ENCODE results near the gene HDDC2. TPM values are rescaled to one million over a fixed set of nuclear protein-coding genes. Genes with fewer than 3 reads are reported as not detected.

HDDC2 gene
- total and polyA plus RNA-seq, 2 experiments from 2014 or later, result 69.5 to 131 TPM

GRCh38 chr6:125316621-125317020, 14.9 kb upstream of the HDDC2 start:
- peaks cover 8% of the 10 kb centered on the region for H3K4me1 Mint-ChIP-seq
- no peak for ATAC-seq
- Histone ChIP-seq H3K4me1 (ENCODE audit: insufficient read depth) (peaks cover 6% of the 10 kb centered on the region; the same call in 1 of the 2 replicates), H3K27me3 (ENCODE audit: insufficient read depth) (no peaks in the 10 kb centered on the region), H3K4me2 (no peak overlapping the region), H4K20me1 (replicated peaks; ENCODE audit: insufficient read depth) (no peaks in the 10 kb centered on the region), H3K4me3 (no peak overlapping the region), H3K27ac (ENCODE audit: low read depth) (no peak overlapping the region), H3F3A (replicated peaks; ENCODE audit: low read depth) (no peaks in the 10 kb centered on the region), H3K79me2 (replicated peaks; ENCODE audit: insufficient read depth) (no peaks in the 10 kb centered on the region), H2AFZ (no peak overlapping the region), H3K36me3 (ENCODE audit: insufficient read depth) (no peaks in the 10 kb centered on the region), H3K9me2 (ENCODE audit: insufficient read depth) (no peaks in the 10 kb centered on the region)
- no peak for DNase-seq (ENCODE audit: low spot score)
- peaks cover 1% of the 10 kb centered on the region for H3K27me3 Mint-ChIP-seq (ENCODE audit: insufficient read depth, low read depth, poor library complexity)
- H3K9me3 Mint-ChIP-seq, result no peaks in the 10 kb centered on the region
- no peak overlapping the region for H3K27ac Mint-ChIP-seq
- H3K4me3 Mint-ChIP-seq, result no peak overlapping the region
- TF ChIP-seq, protein P1, sequence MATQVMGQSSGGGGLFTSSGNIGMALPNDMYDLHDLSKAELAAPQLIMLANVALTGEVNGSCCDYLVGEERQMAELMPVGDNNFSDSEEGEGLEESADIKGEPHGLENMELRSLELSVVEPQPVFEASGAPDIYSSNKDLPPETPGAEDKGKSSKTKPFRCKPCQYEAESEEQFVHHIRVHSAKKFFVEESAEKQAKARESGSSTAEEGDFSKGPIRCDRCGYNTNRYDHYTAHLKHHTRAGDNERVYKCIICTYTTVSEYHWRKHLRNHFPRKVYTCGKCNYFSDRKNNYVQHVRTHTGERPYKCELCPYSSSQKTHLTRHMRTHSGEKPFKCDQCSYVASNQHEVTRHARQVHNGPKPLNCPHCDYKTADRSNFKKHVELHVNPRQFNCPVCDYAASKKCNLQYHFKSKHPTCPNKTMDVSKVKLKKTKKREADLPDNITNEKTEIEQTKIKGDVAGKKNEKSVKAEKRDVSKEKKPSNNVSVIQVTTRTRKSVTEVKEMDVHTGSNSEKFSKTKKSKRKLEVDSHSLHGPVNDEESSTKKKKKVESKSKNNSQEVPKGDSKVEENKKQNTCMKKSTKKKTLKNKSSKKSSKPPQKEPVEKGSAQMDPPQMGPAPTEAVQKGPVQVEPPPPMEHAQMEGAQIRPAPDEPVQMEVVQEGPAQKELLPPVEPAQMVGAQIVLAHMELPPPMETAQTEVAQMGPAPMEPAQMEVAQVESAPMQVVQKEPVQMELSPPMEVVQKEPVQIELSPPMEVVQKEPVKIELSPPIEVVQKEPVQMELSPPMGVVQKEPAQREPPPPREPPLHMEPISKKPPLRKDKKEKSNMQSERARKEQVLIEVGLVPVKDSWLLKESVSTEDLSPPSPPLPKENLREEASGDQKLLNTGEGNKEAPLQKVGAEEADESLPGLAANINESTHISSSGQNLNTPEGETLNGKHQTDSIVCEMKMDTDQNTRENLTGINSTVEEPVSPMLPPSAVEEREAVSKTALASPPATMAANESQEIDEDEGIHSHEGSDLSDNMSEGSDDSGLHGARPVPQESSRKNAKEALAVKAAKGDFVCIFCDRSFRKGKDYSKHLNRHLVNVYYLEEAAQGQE (IDR thresholded peaks at IDR 0.05; ENCODE audit: unreplicated experiment), result no peak
- no peak for TF ChIP-seq NANOG (IDR thresholded peaks at IDR 0.05; ENCODE audit: borderline replicate concordance)
- TF ChIP-seq, protein P2, sequence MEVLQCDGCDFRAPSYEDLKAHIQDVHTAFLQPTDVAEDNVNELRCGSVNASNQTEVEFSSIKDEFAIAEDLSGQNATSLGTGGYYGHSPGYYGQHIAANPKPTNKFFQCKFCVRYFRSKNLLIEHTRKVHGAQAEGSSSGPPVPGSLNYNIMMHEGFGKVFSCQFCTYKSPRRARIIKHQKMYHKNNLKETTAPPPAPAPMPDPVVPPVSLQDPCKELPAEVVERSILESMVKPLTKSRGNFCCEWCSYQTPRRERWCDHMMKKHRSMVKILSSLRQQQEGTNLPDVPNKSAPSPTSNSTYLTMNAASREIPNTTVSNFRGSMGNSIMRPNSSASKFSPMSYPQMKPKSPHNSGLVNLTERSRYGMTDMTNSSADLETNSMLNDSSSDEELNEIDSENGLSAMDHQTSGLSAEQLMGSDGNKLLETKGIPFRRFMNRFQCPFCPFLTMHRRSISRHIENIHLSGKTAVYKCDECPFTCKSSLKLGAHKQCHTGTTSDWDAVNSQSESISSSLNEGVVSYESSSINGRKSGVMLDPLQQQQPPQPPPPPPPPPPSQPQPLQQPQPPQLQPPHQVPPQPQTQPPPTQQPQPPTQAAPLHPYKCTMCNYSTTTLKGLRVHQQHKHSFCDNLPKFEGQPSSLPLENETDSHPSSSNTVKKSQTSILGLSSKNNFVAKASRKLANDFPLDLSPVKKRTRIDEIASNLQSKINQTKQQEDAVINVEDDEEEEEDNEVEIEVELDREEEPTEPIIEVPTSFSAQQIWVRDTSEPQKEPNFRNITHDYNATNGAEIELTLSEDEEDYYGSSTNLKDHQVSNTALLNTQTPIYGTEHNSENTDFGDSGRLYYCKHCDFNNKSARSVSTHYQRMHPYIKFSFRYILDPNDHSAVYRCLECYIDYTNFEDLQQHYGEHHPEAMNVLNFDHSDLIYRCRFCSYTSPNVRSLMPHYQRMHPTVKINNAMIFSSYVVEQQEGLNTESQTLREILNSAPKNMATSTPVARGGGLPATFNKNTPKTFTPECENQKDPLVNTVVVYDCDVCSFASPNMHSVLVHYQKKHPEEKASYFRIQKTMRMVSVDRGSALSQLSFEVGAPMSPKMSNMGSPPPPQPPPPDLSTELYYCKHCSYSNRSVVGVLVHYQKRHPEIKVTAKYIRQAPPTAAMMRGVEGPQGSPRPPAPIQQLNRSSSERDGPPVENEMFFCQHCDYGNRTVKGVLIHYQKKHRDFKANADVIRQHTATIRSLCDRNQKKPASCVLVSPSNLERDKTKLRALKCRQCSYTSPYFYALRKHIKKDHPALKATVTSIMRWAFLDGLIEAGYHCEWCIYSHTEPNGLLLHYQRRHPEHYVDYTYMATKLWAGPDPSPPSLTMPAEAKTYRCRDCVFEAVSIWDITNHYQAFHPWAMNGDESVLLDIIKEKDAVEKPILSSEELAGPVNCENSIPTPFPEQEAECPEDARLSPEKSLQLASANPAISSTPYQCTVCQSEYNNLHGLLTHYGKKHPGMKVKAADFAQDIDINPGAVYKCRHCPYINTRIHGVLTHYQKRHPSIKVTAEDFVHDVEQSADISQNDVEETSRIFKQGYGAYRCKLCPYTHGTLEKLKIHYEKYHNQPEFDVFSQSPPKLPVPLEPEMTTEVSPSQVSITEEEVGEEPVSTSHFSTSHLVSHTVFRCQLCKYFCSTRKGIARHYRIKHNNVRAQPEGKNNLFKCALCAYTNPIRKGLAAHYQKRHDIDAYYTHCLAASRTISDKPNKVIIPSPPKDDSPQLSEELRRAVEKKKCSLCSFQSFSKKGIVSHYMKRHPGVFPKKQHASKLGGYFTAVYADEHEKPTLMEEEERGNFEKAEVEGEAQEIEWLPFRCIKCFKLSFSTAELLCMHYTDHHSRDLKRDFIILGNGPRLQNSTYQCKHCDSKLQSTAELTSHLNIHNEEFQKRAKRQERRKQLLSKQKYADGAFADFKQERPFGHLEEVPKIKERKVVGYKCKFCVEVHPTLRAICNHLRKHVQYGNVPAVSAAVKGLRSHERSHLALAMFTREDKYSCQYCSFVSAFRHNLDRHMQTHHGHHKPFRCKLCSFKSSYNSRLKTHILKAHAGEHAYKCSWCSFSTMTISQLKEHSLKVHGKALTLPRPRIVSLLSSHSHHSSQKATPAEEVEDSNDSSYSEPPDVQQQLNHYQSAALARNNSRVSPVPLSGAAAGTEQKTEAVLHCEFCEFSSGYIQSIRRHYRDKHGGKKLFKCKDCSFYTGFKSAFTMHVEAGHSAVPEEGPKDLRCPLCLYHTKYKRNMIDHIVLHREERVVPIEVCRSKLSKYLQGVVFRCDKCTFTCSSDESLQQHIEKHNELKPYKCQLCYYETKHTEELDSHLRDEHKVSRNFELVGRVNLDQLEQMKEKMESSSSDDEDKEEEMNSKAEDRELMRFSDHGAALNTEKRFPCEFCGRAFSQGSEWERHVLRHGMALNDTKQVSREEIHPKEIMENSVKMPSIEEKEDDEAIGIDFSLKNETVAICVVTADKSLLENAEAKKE (CRISPR knock-in tag; IDR thresholded peaks at IDR 0.05), result no peak
- TF ChIP-seq ZNF331 (CRISPR knock-in tag; IDR thresholded peaks at IDR 0.05; ENCODE audit: low read depth), result no peak
- TF ChIP-seq ZNF114 (CRISPR knock-in tag; IDR thresholded peaks at IDR 0.05), result no peak
- no peak for TF ChIP-seq EZH2 (IDR thresholded peaks at IDR 0.05; ENCODE audit: low read depth, unreplicated experiment)
- no peak for TF ChIP-seq STAT1 (IDR thresholded peaks at IDR 0.05; ENCODE audit: unreplicated experiment)
- no peak for TF ChIP-seq EZH2phosphoT487 (IDR thresholded peaks at IDR 0.05; ENCODE audit: unreplicated experiment)
- TF ChIP-seq JUNB (IDR thresholded peaks at IDR 0.05; ENCODE audit: unreplicated experiment), result no peak
- no peak for TF ChIP-seq CREB1 (CRISPR knock-in tag; IDR thresholded peaks at IDR 0.05; ENCODE audit: low read depth)
- TF ChIP-seq POLR2AphosphoS5 (IDR thresholded peaks at IDR 0.05; ENCODE audit: low read depth), result no peak
- no peak for TF ChIP-seq CTCF (conservative IDR thresholded peaks at IDR 0.05; ENCODE audit: low read depth in 2 of 2)
- no peaks in the 10 kb centered on the region for H3K36me3 Mint-ChIP-seq (ENCODE audit: low read depth)
